Esophagus squamous epithelium (tissue), 4 donors: ENCODE results near the gene ADGRL2.

Experiments used
- CTCF ChIP-seq, 6 experiments: fragments of 450-650 bp in 4 of 6; fragments of 200-600 bp in 2 of 6; sonication (generic) in 2 of 6; IDR thresholded peaks; one replicate each; pipeline ENCODE4 v1.5.1; 2016 to 2019; ENCODE audit warnings: antibody characterized with exemption in 6 of 6, mild to moderate bottlenecking in 4 of 6, moderate library complexity in 4 of 6
- POLR2A ChIP-seq, 4 donors: fragments of 450-650 bp; IDR thresholded peaks; one replicate each; pipeline ENCODE4 v1.6.1; 2017; ENCODE audit warnings: antibody characterized with exemption in 4 of 4, mild to moderate bottlenecking in 4 of 4, moderate library complexity in 3 of 4

- TF ChIP-seq POLR2A (IDR thresholded peaks at IDR 0.05) = no peak
- TF ChIP-seq CTCF (IDR thresholded peaks at IDR 0.05) = no peak
These were observed 12.0 kb downstream of the ADGRL2 start for GRCh38 chr1:81812712-81813111.
